Neuronal stem cell (in vitro differentiated cells): ENCODE data around the gene WEE2. TPM values are rescaled to one million over a fixed set of nuclear protein-coding genes. Genes with fewer than 3 reads are reported as not detected.

Source experiments
- DNase-seq: peaks from one replicate; pipeline ENCODE4 v3.0.0-alpha.2; 2013; ENCODE audit warnings: low spot score
- H2AFZ ChIP-seq: one replicate; pipeline ENCODE4 v1.6.1; 2013; ENCODE audit warnings: mild to moderate bottlenecking, low read length, inconsistent platforms
- H2AK5ac ChIP-seq: 2 replicates; pipeline ENCODE4 v1.6.1; 2013; ENCODE audit warnings: low read depth, mild to moderate bottlenecking, inconsistent platforms, low read length, moderate library complexity, mixed read lengths
- H2BK120ac ChIP-seq: 2 replicates; pipeline ENCODE4 v1.6.1; 2013; ENCODE audit warnings: low read depth, mild to moderate bottlenecking, inconsistent platforms, low read length, moderate library complexity, mixed read lengths
- H2BK12ac ChIP-seq: one replicate; pipeline ENCODE4 v1.6.1; 2013; ENCODE audit warnings: low read length, inconsistent platforms
- H2BK15ac ChIP-seq: 2 replicates; pipeline ENCODE4 v1.6.1; 2013; ENCODE audit warnings: mild to moderate bottlenecking, low read length, inconsistent platforms, mixed read lengths
- H2BK5ac ChIP-seq: one replicate; pipeline ENCODE4 v1.6.1; 2013; ENCODE audit warnings: inconsistent platforms, mild to moderate bottlenecking, low read length, moderate library complexity
- H3K14ac ChIP-seq: one replicate; pipeline ENCODE4 v1.6.1; 2013; ENCODE audit warnings: low read length, inconsistent platforms
- H3K18ac ChIP-seq: 2 replicates; pipeline ENCODE4 v1.6.1; 2013; ENCODE audit warnings: low read length, inconsistent platforms
- H3K23ac ChIP-seq: 2 replicates; pipeline ENCODE4 v1.6.1; 2013; ENCODE audit warnings: low read depth, mild to moderate bottlenecking, mixed read lengths, low read length, inconsistent platforms; ENCODE audit not compliant: poor library complexity
- H3K27ac ChIP-seq: replicated peaks from 3 replicates; pipeline ENCODE4 v1.5.1; 2013; ENCODE audit warnings: low read length, inconsistent platforms
- H3K27me3 ChIP-seq, 3 experiments: 2 replicates each; pipeline ENCODE4 v1.6.1; 2013; ENCODE audit warnings: low read length in 3 of 3, mild to moderate bottlenecking in 2 of 3, inconsistent platforms in 1 of 3, low read depth in 1 of 3, mixed read lengths in 1 of 3, moderate library complexity in 1 of 3; ENCODE audit not compliant: control insufficient read depth in 3 of 3, insufficient read depth in 3 of 3
- H3K36me3 ChIP-seq, 2 donors: replicated peaks in 1 of 2; 2 replicates each; pipeline ENCODE4 v1.6.1; 2013; ENCODE audit warnings: low read length in 2 of 2; ENCODE audit not compliant: control insufficient read depth in 2 of 2, insufficient read depth in 2 of 2
- H3K4ac ChIP-seq: 2 replicates; pipeline ENCODE4 v1.6.1; 2013; ENCODE audit warnings: inconsistent platforms, mild to moderate bottlenecking, low read length, moderate library complexity
- H3K4me1 ChIP-seq, 2 donors: 1 replicate in 1 of 2; 2 replicates in 1 of 2; pipeline ENCODE4 v1.6.1; 2013; ENCODE audit warnings: low read length in 2 of 2, low read depth in 1 of 2; ENCODE audit not compliant: control insufficient read depth in 2 of 2, insufficient read depth in 1 of 2
- H3K4me2 ChIP-seq: one replicate; pipeline ENCODE4 v1.6.1; 2013; ENCODE audit warnings: mild to moderate bottlenecking, low read length, inconsistent platforms; ENCODE audit not compliant: insufficient read depth, poor library complexity, severe bottlenecking
- H3K4me3 ChIP-seq, 2 donors: 2 replicates each; pipeline ENCODE4 v1.5.1; 2013; ENCODE audit warnings: low read length in 2 of 2, mild to moderate bottlenecking in 2 of 2, inconsistent platforms in 1 of 2, moderate library complexity in 1 of 2
- H3K79me1 ChIP-seq: one replicate; pipeline ENCODE4 v1.6.1; 2013; ENCODE audit warnings: low read depth, mild to moderate bottlenecking, inconsistent platforms, low read length, moderate library complexity
- H3K9ac ChIP-seq: one replicate; pipeline ENCODE4 v1.6.1; 2013; ENCODE audit warnings: mild to moderate bottlenecking, low read depth, low read length, inconsistent platforms; ENCODE audit not compliant: poor library complexity
- H3K9me3 ChIP-seq, 2 donors: replicated peaks in 1 of 2; 2 replicates each; pipeline versions ENCODE3 to v1.6.1; 2013; ENCODE audit warnings: low read length in 2 of 2, mild to moderate bottlenecking in 2 of 2, inconsistent platforms in 1 of 2, low read depth in 1 of 2, mixed read lengths in 1 of 2, moderate library complexity in 1 of 2; ENCODE audit not compliant: control insufficient read depth in 2 of 2, insufficient read depth in 1 of 2
- H4K8ac ChIP-seq: one replicate; pipeline ENCODE4 v1.6.1; 2013; ENCODE audit warnings: low read depth, mild to moderate bottlenecking, inconsistent platforms, low read length, moderate library complexity
- H4K91ac ChIP-seq: one replicate; pipeline ENCODE4 v1.6.1; 2013; ENCODE audit warnings: low read length, low read depth, mild to moderate bottlenecking, inconsistent platforms; ENCODE audit not compliant: poor library complexity
- WGBS, 2 donors: extraction: QIAGEN DNeasy Blood & Tissue Kit; methylation state at CpG; one replicate each; pipeline ENCODE4 v1.1.7; 2013; ENCODE audit warnings: missing lambda C conversion rate in 2 of 2, mixed read lengths in 1 of 2; ENCODE audit not compliant: insufficient read length in 2 of 2, insufficient replicate concordance in 1 of 2; ENCODE audit errors: extremely low coverage in 2 of 2; 5-methylcytosine and 5-hydroxymethylcytosine counted together
- polyA plus RNA-seq, 2 experiments: library from polyadenylated mRNA; stranded (reverse); fragments of 200-250 nt; gene quantifications; one replicate each; pipeline ENCODE4 v1.2.3, GENCODE V29; 2013

WEE2 gene
- polyA plus RNA-seq (2013, experiment 1 of 2) = 0.04 TPM
- polyA plus RNA-seq (2013, experiment 2 of 2) = 0.04 TPM

DNA sequence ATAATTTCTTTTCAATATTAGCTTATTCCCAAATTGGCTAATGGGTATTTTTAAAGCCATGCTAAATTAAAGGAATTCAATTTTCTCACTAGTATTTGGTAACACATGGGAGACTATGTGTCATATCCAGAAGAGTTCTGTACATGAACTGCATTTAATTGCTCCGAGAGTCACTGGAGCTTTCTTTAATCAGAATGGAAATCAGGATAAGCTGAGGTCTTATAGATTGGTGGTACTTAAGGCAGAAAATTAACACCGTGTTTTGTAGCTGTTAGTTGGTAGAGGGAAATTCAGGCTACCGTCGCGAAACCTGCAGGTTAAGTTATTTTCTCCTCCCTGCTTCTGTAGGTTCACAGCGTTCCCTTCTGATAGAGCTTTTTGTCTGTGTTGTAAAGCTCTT, at the start of gene WEE2:
WEE2 (plus strand) TSS at position 3 of the 400 bp plus-strand sequence. CDS start 406 bp downstream, outside the sequence.
- H2AFZ ChIP-seq = no peak within 1 kb of the TSS
- no peak within 1 kb of the TSS for H3K9ac ChIP-seq
- peaks cover 0 to 4% of the 10 kb centered on the region in 2 donors for H3K4me1 ChIP-seq
- H3K4me3 ChIP-seq = no peak within 1 kb of the TSS
- H3K27ac ChIP-seq = no peak within 1 kb of the TSS
- H2BK5ac ChIP-seq = no peak within 1 kb of the TSS
- peak within 1 kb of the TSS; percentile 65 for H3K14ac ChIP-seq
- no peaks in the 10 kb centered on the region for H3K36me3 ChIP-seq
- no peak within 1 kb of the TSS for H2BK120ac ChIP-seq
- no peak within 1 kb of the TSS for H2BK15ac ChIP-seq
- H2AK5ac ChIP-seq = no peak within 1 kb of the TSS
- H3K4ac ChIP-seq = no peak within 1 kb of the TSS
- no peak for DNase-seq
- WGBS, 2 donors = no CpG with 5 or more reads among the region's 6 CpGs
- H3K18ac ChIP-seq = no peak within 1 kb of the TSS
- no peak within 1 kb of the TSS for H3K23ac ChIP-seq
- H3K4me2 ChIP-seq = no peak within 1 kb of the TSS
- H4K8ac ChIP-seq = no peak within 1 kb of the TSS
- H4K91ac ChIP-seq = no peak within 1 kb of the TSS
- H3K9me3 ChIP-seq = no peaks in the 10 kb centered on the region
- peaks cover 0 to 3% (median 2%) of the 10 kb centered on the region in 3 experiments for H3K27me3 ChIP-seq
- no peak within 1 kb of the TSS for H2BK12ac ChIP-seq
- H3K79me1 ChIP-seq = no peaks in the 10 kb centered on the region

DNA sequence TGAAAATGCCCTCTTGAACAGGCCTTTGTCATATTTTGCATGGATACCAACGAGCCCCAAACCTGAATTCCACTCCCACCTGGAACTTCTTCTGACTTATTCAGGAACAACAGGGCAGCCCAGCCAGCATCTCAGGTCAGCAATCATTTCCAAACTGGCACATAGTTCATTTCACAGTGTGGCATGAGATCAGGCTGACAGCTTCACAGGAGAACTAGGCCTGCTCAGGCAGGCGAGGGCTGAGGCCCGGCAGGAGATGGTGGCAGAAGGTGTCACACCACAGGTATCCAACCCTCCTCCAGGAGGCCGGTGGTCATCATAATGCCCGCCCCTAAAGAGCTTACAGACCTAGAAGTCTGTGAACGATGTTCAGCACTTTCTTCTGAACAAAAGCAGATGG, 48.7 kb upstream of the WEE2 start:
- no peak overlapping the region for H2BK12ac ChIP-seq
- H3K79me1 ChIP-seq = no peaks in the 10 kb centered on the region
- H3K36me3 ChIP-seq = peaks cover 21 to 94% of the 10 kb centered on the region in 2 donors
- no peak overlapping the region for H3K4ac ChIP-seq
- H4K91ac ChIP-seq = no peak overlapping the region
- H3K27me3 ChIP-seq = no peaks in the 10 kb centered on the region
- H2BK120ac ChIP-seq = no peak overlapping the region
- no peak overlapping the region for H2AFZ ChIP-seq
- H3K9me3 ChIP-seq = no peaks in the 10 kb centered on the region
- no peak overlapping the region for H2BK5ac ChIP-seq
- H3K18ac ChIP-seq = no peak overlapping the region
- H2BK15ac ChIP-seq = no peak overlapping the region
- peaks cover 0 to 1% of the 10 kb centered on the region in 2 donors for H3K4me1 ChIP-seq
- WGBS, 2 donors = no CpG with 5 or more reads among the region's 6 CpGs
- H3K27ac ChIP-seq = no peak overlapping the region
- H3K4me3 ChIP-seq = no peak overlapping the region
- H4K8ac ChIP-seq = no peak overlapping the region
- no peak overlapping the region for H3K23ac ChIP-seq
- H3K4me2 ChIP-seq = no peak overlapping the region
- H2AK5ac ChIP-seq = no peak overlapping the region
- H3K14ac ChIP-seq = no peak overlapping the region
- no peak for DNase-seq
- H3K9ac ChIP-seq = no peak overlapping the region

DNA sequence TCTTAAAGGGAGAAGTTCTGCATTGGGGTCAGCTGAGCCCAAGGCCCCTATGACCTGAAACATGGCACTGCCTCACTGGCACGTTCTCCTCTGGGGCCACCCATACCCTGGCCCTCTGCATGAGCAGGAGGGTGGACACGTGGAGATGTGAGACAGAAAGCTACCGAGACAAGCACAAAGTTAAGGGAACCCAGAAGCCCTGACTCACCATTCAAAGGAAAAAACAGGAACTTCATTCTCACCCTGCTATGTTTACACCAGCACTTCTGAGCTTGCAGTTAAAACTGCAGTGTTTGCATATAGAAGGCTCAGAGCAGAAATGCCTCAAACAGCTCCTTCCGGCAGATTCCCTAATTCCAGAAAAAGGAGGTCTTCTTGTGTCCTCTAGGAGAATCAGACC, 47.9 kb upstream of the WEE2 start:
- H3K4me1 ChIP-seq = no peaks in the 10 kb centered on the region
- H2AFZ ChIP-seq = no peak overlapping the region
- peaks cover 23 to 95% of the 10 kb centered on the region in 2 donors for H3K36me3 ChIP-seq
- no peak overlapping the region for H4K91ac ChIP-seq
- H3K79me1 ChIP-seq = no peaks in the 10 kb centered on the region
- no peak overlapping the region for H2BK12ac ChIP-seq
- no peak overlapping the region for H2BK5ac ChIP-seq
- H3K4me3 ChIP-seq = no peak overlapping the region
- peak overlapping the region; percentile 50 for H3K9ac ChIP-seq
- peak overlapping the region; percentile 19 for H3K18ac ChIP-seq
- no peak for DNase-seq
- H3K27ac ChIP-seq = no peak overlapping the region
- H2BK120ac ChIP-seq = no peak overlapping the region
- H3K14ac ChIP-seq = no peak overlapping the region
- WGBS, 2 donors = no CpG with 5 or more reads among the region's 4 CpGs
- H3K9me3 ChIP-seq = no peaks in the 10 kb centered on the region
- H3K4ac ChIP-seq = no peak overlapping the region
- H3K4me2 ChIP-seq = no peak overlapping the region
- H2AK5ac ChIP-seq = no peak overlapping the region
- H3K23ac ChIP-seq = no peak overlapping the region
- H4K8ac ChIP-seq = no peak overlapping the region
- no peak overlapping the region for H2BK15ac ChIP-seq
- no peaks in the 10 kb centered on the region for H3K27me3 ChIP-seq

DNA sequence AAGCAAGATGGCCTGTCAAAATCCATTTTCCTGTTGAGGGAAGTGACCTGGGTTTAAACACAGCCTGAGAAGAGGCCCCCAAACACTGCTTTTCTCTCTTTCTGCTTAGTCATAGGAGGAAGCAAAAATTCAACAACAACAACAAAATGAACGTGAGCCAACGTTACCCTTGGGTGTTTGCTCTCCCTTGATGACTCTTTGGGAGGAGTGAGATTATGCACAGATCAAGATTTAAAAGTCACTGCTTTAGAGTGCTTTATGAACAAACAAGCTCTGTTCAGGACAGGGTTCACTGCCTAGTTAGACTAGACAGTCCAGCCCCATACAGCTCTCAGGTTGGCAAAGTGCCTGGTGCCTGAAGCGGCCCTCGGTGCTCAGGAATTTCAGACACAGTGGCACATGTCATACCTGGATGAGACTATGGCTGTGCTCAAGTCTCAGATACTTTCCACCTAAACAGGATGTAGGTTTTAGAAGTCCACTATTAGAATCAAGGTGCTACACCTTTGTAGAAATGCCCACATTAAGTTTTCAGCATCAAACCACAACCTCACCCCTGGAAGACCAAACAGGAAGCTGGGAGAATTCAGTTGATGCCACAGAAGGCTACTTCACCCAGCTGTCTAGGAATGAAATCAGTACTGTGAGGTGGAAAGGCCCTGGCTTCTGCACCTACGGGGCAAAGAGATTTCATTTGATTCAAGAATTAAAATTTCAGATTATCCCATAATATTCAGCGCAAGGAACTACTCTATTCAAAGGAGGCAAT, 44.9 kb upstream of the WEE2 start:
- no peaks in the 10 kb centered on the region for H3K27me3 ChIP-seq
- no CpG with 5 or more reads among the region's 6 CpGs for WGBS, 2 donors

More for the DNA sequence above, 44.9 kb upstream of the WEE2 start:
- Histone ChIP-seq H2BK15ac (no peak overlapping the region), H3K4me1 (no peaks in the 10 kb centered on the region), H2BK12ac (no peak overlapping the region), H4K8ac (no peak overlapping the region), H3K27ac (no peak overlapping the region), H3K4ac (no peak overlapping the region), H2AFZ (no peak overlapping the region), H2BK5ac (no peak overlapping the region), H3K36me3 (peaks cover 21 to 85% of the 10 kb centered on the region in 2 donors), H3K23ac (no peak overlapping the region), H3K9ac (no peak overlapping the region), H2AK5ac (no peak overlapping the region), H2BK120ac (no peak overlapping the region), H4K91ac (no peak overlapping the region), H3K9me3 (no peaks in the 10 kb centered on the region), H3K18ac (no peak overlapping the region), H3K4me3 (no peak overlapping the region), H3K4me2 (no peak overlapping the region), H3K79me1 (no peaks in the 10 kb centered on the region), H3K14ac (no peak overlapping the region)
- no peak for DNase-seq
